HepG2 (cell line): ENCODE data around the gene HCLS1. TPM values are rescaled to one million over a fixed set of nuclear protein-coding genes. Genes with fewer than 3 reads are reported as not detected.

ENCODE experiments used
- ATAC-seq: fragments of 200-7000 bp; cut with Tn5 transposase; 3 replicates; pipeline ENCODE4 v1.9.1; 2020; ENCODE audit warnings: mild to moderate bottlenecking, moderate library complexity
- BruUV-seq: library from RNA; stranded (reverse); fragments of 400-500 nt; replicated peaks from 2 replicates; lab custom pipeline; 2021; lab: Mats Ljungman, UMichigan
- CTCF ChIA-PET: fragments of 300-600 bp; formaldehyde crosslinking; extraction: SDS; loops from one replicate; lab custom pipeline; 2021; ENCODE audit warnings: low total read pairs, inconsistent platforms, low intra/inter-chr PET ratio; lab: Yijun Ruan, JAX
- POLR2A ChIA-PET: fragments of 350-600 bp; sonication (Branson Sonifier 250); formaldehyde crosslinking; loops from one replicate; lab custom pipeline; 2020; ENCODE audit warnings: antibody characterized with exemption, inconsistent platforms; lab: Yijun Ruan, JAX
- DNase-seq: peaks from one replicate; pipeline ENCODE4 v3.0.0-alpha.2; 2015; ENCODE audit warnings: low spot score
- FAIRE-seq: peaks from 3 replicates; lab custom pipeline; 2011; peaks lifted over from hg19 to GRCh38; lab: Jason Lieb, UNC
- H2AFZ ChIP-seq: one replicate; pipeline ENCODE4 v1.6.1; 2011; ENCODE audit warnings: low read length, inconsistent platforms
- H3K27ac ChIP-seq: fragments of 300-600 bp; 3 replicates; pipeline ENCODE4 v1.8.0; 2011; ENCODE audit warnings: mixed run types, mild to moderate bottlenecking, mixed read lengths, low read length, inconsistent platforms; ENCODE audit not compliant: insufficient read depth; ENCODE audit errors: extremely low read length
- H3K27me3 ChIP-seq, 2 experiments: fragments of 200-600 bp in 1 of 2; 2 replicates in 1 of 2; 3 replicates in 1 of 2; pipeline versions ENCODE4 v1.6.0 to v1.8.0; 2011; ENCODE audit warnings: low read length in 2 of 2, mild to moderate bottlenecking in 2 of 2, moderate library complexity in 2 of 2, inconsistent platforms in 1 of 2; ENCODE audit not compliant: insufficient read depth in 2 of 2, control insufficient read depth in 1 of 2
- H3K36me3 ChIP-seq, 2 experiments: fragments of 200-600 bp in 1 of 2; replicated peaks in 1 of 2; 2 replicates in 1 of 2; 3 replicates in 1 of 2; pipeline versions ENCODE4 v1.5.1 to v1.8.0; 2011; ENCODE audit warnings: low read length in 2 of 2, inconsistent platforms in 1 of 2; ENCODE audit not compliant: insufficient read depth in 2 of 2, control insufficient read depth in 1 of 2
- H3K4me1 ChIP-seq: 2 replicates; pipeline ENCODE4 v1.5.1; 2012; ENCODE audit warnings: low read length, inconsistent platforms; ENCODE audit not compliant: insufficient read depth
- H3K4me2 ChIP-seq: 2 replicates; pipeline ENCODE4 v1.6.0; 2011; ENCODE audit warnings: low read depth, low read length, inconsistent platforms
- H3K4me3 ChIP-seq, 3 experiments: fragments of 200-600 bp in 1 of 3; sonication (generic), shearing (Covaris generic) in 1 of 3; replicated peaks in 1 of 3; 2 replicates each; pipeline ENCODE4 v1.5.1; 2011 to 2016; ENCODE audit warnings: low read length in 3 of 3, inconsistent platforms in 2 of 3, low read depth in 2 of 3, mild to moderate bottlenecking in 2 of 3, control low read depth in 1 of 3, mixed read lengths in 1 of 3; ENCODE audit not compliant: insufficient read depth in 1 of 3
- H3K79me2 ChIP-seq: one replicate; pipeline ENCODE4 v1.6.1; 2011; ENCODE audit warnings: low read length, inconsistent platforms; ENCODE audit not compliant: insufficient read depth
- H3K9ac ChIP-seq: 2 replicates; pipeline ENCODE4 v1.6.0; 2011; ENCODE audit warnings: mild to moderate bottlenecking, low read depth, low read length, inconsistent platforms; ENCODE audit not compliant: insufficient read depth
- H3K9me3 ChIP-seq: 2 replicates; pipeline ENCODE4 v1.5.1; 2012; ENCODE audit warnings: mild to moderate bottlenecking, low read length
- H4K20me1 ChIP-seq: 2 replicates; pipeline ENCODE4 v1.6.0; 2011; ENCODE audit warnings: inconsistent platforms, mild to moderate bottlenecking, low read length, moderate library complexity; ENCODE audit not compliant: insufficient read depth
- CEBPG ChIP-seq: IDR thresholded peaks from 2 replicates; pipeline ENCODE4 v1.6.1; 2016
- MAF1 ChIP-seq: sonication (generic); formaldehyde crosslinking; IDR thresholded peaks from 2 replicates; pipeline ENCODE4 v1.5.0; 2020; ENCODE audit warnings: missing genetic modification reagents, borderline replicate concordance
- NBN ChIP-seq: fragments of 450-650 bp; conservative IDR thresholded peaks from 2 replicates; pipeline ENCODE4 v1.6.1; 2017
- NFYB ChIP-seq: sonication (generic); formaldehyde crosslinking; IDR thresholded peaks from 2 replicates; pipeline ENCODE4 v1.4.0; 2020; ENCODE audit warnings: missing genetic modification reagents
- PHF20 ChIP-seq: sonication (generic); formaldehyde crosslinking; IDR thresholded peaks from 2 replicates; pipeline ENCODE4 v1.5.0; 2020; ENCODE audit warnings: mild to moderate bottlenecking, missing genetic modification reagents
- SCMH1 ChIP-seq: sonication (generic); formaldehyde crosslinking; IDR thresholded peaks from 2 replicates; pipeline ENCODE4 v1.9.0; 2021; ENCODE audit warnings: missing genetic modification reagents, mild to moderate bottlenecking, borderline replicate concordance
- SIX1 ChIP-seq: sonication (generic); formaldehyde crosslinking; IDR thresholded peaks from 2 replicates; pipeline ENCODE4 v1.4.0; 2020; ENCODE audit warnings: missing genetic modification reagents, borderline replicate concordance
- SRSF1 ChIP-seq: fragments of 200-400 bp; formaldehyde crosslinking; optimal IDR thresholded peaks from 2 replicates; pipeline ENCODE3; 2017; ENCODE audit warnings: mild to moderate bottlenecking, low read depth, low read length, moderate library complexity
- TEF ChIP-seq: sonication (generic); formaldehyde crosslinking; IDR thresholded peaks from 2 replicates; pipeline ENCODE4 v1.5.0; 2020; ENCODE audit warnings: missing genetic modification reagents
- ZNF12 ChIP-seq: sonication (generic); formaldehyde crosslinking; IDR thresholded peaks from 2 replicates; pipeline ENCODE4 v1.5.0; 2020; ENCODE audit warnings: missing genetic modification reagents
- ZNF138 ChIP-seq: sonication (generic); formaldehyde crosslinking; IDR thresholded peaks from 2 replicates; pipeline ENCODE4 v1.5.0; 2020; ENCODE audit warnings: mild to moderate bottlenecking, low read depth, missing genetic modification reagents
- ZNF597 ChIP-seq: sonication (generic); formaldehyde crosslinking; IDR thresholded peaks from 2 replicates; pipeline ENCODE4 v1.5.0; 2020; ENCODE audit warnings: missing genetic modification reagents
- ZNF652 ChIP-seq: IDR thresholded peaks from 2 replicates; pipeline ENCODE4 v1.6.1; 2016; ENCODE audit warnings: low read depth, borderline replicate concordance
- ZNF773 ChIP-seq: sonication (generic); formaldehyde crosslinking; IDR thresholded peaks from 2 replicates; pipeline ENCODE4 v1.4.0; 2020; ENCODE audit warnings: missing genetic modification reagents, borderline replicate concordance
- ZSCAN29 ChIP-seq: sonication (generic); formaldehyde crosslinking; conservative IDR thresholded peaks from 2 replicates; pipeline ENCODE4 v1.4.0; 2020; ENCODE audit warnings: mild to moderate bottlenecking, missing genetic modification reagents
- ZSCAN5A ChIP-seq: sonication (generic); formaldehyde crosslinking; IDR thresholded peaks from 2 replicates; pipeline ENCODE4 v1.8.0; 2022; ENCODE audit warnings: mild to moderate bottlenecking, missing genetic modification reagents, borderline replicate concordance
- WGBS: methylation state at CpG from one replicate; pipeline ENCODE4 v1.1.6; 2017; ENCODE audit warnings: low lambda C conversion rate; 5-methylcytosine and 5-hydroxymethylcytosine counted together
- in situ Hi-C: cut with HindIII; loops from 2 replicates; pipeline ENCODE4 v1.10.0; 2017; ENCODE audit warnings: low pct_unique_long_range_greater_than_20kb; ENCODE audit not compliant: extremely low pct_ligation_motif_present
- intact Hi-C: fragments of 100-400 bp; cut with micrococcal nuclease; formaldehyde crosslinking; loops from one replicate; pipeline ENCODE4 v1.10.0; 2022; ENCODE audit not compliant: unreplicated experiment
- polyA plus RNA-seq, 8 experiments: library from polyadenylated mRNA; depleted of rRNA in 3 of 8; stranded (reverse) in 7 of 8; unstranded in 1 of 8; fragments of >200 nt; fragmentation: Illumina TruSeq in 4 of 8; extraction: Trizol in 4 of 8; gene quantifications; 2 replicates each; pipeline versions ENCODE4 v1.2.1 to v1.2.3, GENCODE V29; 2011 to 2016; ENCODE audit warnings: low read depth in 4 of 8, missing spikeins in 1 of 8, mixed read lengths in 1 of 8; ENCODE audit not compliant: insufficient read depth in 1 of 8
- total RNA-seq, 5 experiments: library from RNA; depleted of rRNA; stranded (reverse); fragments of >200 nt; fragmentation: Illumina TruSeq; extraction: Trizol; gene quantifications; 2 replicates each; pipeline ENCODE4 v1.2.3, GENCODE V29; 2016; ENCODE audit warnings: low read depth in 1 of 5
- TF ChIP-seq, protein P1 (sequence below): sonication (generic); formaldehyde crosslinking; IDR thresholded peaks from 2 replicates; pipeline ENCODE4 v1.4.0; 2020; ENCODE audit warnings: mild to moderate bottlenecking, missing genetic modification reagents

HCLS1 gene
- total and polyA plus RNA-seq, 2 of the 13 experiments (the other 11 are each of a cell fraction or from before 2014, with no cell fraction given) = not detected

DNA sequence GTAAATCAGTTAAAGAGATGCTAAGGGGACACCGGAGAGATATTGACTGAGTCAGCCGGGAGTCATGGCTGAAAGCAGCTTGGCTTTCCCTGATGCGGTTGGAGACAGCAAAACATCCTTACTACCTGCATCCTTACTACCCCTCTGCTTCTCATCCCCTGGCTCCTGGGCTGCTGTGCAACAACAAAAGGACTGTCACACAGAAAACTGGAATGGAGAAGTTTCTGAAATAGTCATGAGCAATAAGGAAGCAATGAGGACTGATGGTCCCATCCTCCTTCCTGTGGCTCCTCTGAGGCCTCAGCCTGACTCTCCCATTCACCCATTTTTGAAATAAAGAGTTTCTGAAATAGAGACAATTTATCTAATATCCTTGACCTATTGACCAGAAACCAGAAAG lies 1.1 kb downstream of the HCLS1 start (continued):
- no peak for TF ChIP-seq SRSF1
- TF ChIP-seq CEBPG = no peak
- no peak for TF ChIP-seq ZNF597
- TF ChIP-seq NFYB (CRISPR knock-in tag) = no peak
- TF ChIP-seq MAF1 (CRISPR knock-in tag) = no peak
- TF ChIP-seq ZNF652 (CRISPR knock-in tag) = no peak
- TF ChIP-seq NBN = no peak
- TF ChIP-seq PHF20 (CRISPR knock-in tag) = no peak
- TF ChIP-seq SIX1 (CRISPR knock-in tag) = no peak

DNA sequence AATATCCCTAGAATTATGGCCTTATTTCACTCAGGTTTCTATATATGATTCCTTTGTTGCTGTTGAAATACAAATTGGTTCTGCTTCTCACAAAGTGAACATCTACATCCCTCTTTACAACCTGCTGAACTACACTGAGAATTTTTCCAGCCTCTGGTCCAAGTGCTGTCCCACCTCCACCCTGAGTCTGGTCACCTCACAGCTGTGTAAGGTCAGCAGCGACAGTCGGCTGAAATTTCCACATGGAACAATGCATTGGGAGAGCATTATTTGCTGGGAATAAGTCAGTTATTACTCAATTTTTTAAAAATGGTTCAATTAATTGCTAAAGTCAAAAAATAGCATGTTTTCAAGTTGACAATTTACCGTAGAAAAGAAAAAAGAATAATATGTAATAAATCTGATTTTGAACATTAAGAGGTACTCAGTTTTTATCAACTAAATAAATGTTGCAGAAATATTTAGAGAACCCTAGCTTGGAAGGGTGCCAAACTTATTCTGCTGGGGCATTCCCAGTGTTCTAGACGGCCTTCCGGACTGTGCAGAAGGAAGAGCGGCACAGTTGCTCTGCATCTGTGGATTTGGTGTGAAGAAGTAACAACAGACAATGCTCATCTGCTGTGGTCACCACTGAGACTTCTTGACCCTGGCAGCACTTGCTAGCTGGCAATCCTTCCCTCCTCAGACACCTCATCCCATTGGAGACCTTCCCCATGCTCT lies 1.8 kb downstream of the HCLS1 start:
- intact Hi-C loops = no loop called here

More for the DNA sequence above, 1.8 kb downstream of the HCLS1 start:
- Histone ChIP-seq H3K36me3 (peaks cover 0 to 2% of the 10 kb centered on the region in 2 experiments; a peak in 1 of 5 replicates), H3K4me2 (no peak overlapping the region), H2AFZ (no peak overlapping the region), H3K27me3 (no peaks in the 10 kb centered on the region), H3K79me2 (no peaks in the 10 kb centered on the region), H4K20me1 (no peaks in the 10 kb centered on the region), H3K4me3 (no peak overlapping the region), H3K9me3 (no peaks in the 10 kb centered on the region), H3K4me1 (peaks cover 8% of the 10 kb centered on the region; the same call in 1 of the 2 replicates), H3K9ac (no peak overlapping the region), H3K27ac (no peak overlapping the region)
- 88% methylated on average over 6 of the region's 6 CpGs for WGBS
- DNase-seq (no peak), FAIRE-seq (no peak), ATAC-seq (no peak; the same call in 2 of the 3 replicates)
- ChIA-PET POLR2A (no interaction called here), CTCF (no interaction called here)
- in situ Hi-C loops = no loop called here
- TF ChIP-seq, protein P1, sequence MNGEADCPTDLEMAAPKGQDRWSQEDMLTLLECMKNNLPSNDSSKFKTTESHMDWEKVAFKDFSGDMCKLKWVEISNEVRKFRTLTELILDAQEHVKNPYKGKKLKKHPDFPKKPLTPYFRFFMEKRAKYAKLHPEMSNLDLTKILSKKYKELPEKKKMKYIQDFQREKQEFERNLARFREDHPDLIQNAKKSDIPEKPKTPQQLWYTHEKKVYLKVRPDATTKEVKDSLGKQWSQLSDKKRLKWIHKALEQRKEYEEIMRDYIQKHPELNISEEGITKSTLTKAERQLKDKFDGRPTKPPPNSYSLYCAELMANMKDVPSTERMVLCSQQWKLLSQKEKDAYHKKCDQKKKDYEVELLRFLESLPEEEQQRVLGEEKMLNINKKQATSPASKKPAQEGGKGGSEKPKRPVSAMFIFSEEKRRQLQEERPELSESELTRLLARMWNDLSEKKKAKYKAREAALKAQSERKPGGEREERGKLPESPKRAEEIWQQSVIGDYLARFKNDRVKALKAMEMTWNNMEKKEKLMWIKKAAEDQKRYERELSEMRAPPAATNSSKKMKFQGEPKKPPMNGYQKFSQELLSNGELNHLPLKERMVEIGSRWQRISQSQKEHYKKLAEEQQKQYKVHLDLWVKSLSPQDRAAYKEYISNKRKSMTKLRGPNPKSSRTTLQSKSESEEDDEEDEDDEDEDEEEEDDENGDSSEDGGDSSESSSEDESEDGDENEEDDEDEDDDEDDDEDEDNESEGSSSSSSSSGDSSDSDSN (CRISPR knock-in tag) = no peak
- TF ChIP-seq ZNF12 (no peak), TEF (CRISPR knock-in tag) (no peak), SCMH1 (no peak), ZNF138 (CRISPR knock-in tag) (no peak), ZSCAN29 (CRISPR knock-in tag) (no peak), ZSCAN5A (no peak), ZNF773 (CRISPR knock-in tag) (no peak)
- no TSS peak for BruUV-seq
